ENCODE results near the gene MC3R.

The MC3R gene

DNA sequence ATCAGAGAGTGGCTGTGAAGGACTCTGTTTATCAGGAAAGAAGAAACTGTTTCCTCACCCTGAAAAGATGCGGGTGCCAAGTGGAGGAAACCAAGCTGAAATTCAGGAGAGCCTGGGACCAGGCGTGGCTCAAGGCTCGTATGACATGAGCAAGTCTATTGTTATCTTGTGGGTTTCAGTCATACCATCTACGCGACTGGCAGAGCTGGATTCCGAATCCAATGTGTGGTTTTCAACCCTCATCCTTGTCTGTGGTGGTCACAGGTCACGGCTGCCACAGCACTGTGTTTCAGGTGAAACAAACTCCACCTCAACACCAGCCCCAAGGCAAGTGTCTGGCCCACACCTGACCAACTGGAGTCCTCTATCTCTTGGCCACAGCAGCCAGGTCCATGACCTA lies 9.1 kb downstream of the MC3R start:
- no peak for DNase-seq

DNA sequence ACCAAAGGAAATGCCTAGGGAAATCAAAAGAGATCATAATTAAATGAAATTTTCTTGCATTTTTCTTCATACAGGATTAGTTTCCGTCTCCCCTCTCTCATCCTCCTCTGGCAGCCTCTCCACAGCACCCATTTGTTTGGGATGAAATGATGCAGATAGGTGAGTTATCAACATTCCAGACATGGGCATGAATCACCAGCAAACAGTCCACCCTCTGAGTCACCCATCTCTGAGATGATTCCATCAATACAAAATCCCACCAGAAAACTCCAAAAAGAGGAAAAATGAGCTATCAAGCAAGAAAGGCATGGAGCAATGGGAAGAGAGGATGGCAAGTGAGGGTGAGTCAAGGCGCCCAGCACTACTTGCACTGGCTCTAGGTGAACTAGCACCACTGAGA lies 11.4 kb downstream of the MC3R start:
- DNase-seq, result no peak

DNA sequence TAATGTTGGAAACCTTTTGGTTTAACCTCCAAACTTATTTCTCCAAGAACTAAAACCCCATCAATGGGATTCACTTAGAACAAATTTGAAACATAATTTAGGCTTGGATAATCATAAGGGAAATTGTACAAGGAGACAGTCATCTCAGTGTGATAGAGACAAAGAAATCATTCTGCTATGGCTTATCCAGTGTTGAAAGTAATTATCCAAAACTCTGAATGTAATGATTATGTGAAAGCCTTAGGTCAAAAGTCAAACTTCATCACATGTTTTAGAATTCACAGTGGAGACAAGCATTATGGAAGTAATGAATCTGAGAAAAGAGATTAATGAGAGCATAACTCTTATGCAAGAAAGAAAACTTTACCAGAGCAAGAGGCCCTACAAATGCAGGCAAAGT lies 20.0 kb downstream of the MC3R start:
- no peak for DNase-seq

GRCh38 chr20:56271974-56272373 lies 23.4 kb downstream of the MC3R start:
- no peak for DNase-seq

GRCh38 chr20:56273491-56273890 lies 25.0 kb downstream of the MC3R start:
- DNase-seq, result no peak

- no peak for DNase-seq
Measured at GRCh38 chr20:56274156-56274555, 25.6 kb downstream of the MC3R start.

DNA sequence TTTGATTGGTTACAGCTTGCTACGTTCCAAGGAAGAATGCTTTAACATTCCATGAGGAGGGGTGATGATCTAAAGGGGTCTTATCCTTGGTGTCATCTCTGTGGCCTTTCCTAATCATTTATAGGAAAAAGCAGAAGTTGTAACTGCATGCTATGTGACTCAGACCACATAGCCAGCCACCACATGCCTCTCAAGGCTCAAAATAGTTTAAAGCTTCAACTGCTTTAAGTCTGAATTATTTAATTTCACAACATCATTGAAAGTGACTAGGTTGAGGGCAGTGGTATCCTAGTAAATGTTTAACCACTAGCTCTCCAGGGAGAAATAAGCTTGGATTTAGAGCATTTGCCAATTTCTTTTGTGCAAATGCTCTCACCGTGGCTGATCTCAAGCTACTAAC lies 29.7 kb downstream of the MC3R start:
- no peak for DNase-seq

DNA sequence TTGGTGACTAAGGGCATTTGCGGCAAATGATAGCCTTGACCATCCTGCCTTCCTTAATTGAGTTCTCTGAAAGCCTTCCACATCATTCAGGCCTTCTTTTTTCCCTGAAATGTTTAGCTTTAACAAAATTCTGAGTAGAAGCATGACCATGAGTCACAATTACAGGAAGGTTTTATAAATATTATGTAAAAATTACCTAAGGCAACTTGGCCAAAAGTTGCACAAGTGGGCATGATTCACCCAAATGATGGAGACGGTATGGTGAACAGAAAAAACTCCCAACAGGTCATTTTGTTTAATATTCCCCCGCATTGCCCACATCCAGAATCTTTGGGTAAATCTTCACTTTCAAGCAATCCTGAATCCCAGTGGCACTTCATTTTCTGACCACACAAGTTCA lies 37.0 kb downstream of the MC3R start:
- DNase-seq, result no peak

DNA sequence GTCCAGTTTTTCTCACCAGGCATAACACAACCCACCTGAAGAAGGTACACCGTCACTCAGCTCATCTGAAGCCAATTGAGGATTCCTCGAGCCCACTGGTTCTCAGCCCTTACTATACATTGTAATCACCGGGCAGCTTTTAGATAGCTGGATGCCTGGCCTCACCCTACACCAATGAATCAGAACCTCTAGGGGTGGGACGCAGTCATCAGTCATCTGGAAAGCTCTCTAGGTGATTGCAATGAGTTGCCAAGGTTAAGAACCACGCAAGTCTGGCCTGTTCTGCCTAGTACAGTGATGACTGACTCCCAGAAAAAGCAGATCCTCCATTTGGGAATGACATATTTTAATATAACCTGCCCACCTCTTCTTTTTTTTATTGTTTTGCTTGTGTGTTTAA lies 41.1 kb downstream of the MC3R start:
- no peak for DNase-seq

DNA sequence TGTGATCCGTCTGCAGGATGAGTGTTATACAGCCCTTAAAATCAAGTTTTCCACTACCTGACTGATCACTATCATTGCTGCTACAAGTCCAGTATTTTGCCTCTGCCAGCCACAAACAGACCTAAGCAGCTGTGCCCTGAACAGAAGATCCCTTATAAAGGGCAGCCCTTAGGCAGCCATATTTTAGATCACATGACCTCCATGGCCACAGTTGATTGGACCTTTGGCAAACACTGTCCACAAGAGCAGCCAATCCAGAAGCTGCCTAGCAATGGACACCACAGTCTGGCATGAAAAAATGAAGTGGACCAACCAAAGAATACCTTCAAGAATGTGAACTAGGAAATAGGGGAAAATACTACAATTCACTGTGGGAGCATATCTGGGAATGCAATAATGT lies 50.8 kb downstream of the MC3R start:
- no peak for DNase-seq

All from NCI-H526 (cell line).